ENCODE results near the gene UBE2E3.

- TF ChIP-seq CTCF (IDR thresholded peaks at IDR 0.05; ENCODE audit: low read depth, low read length, poor library complexity, severe bottlenecking), result no peak
- no peak for TF ChIP-seq EZH2phosphoT487 (IDR thresholded peaks at IDR 0.05; ENCODE audit: borderline replicate concordance, low read length)
Observed at GRCh38 chr2:180955101-180955500, 25.3 kb upstream of the UBE2E3 start.

Measured in DOHH2 (cell line).